HG03460 (cell line): ENCODE data around the gene GLS.

Experiments
- ATAC-seq: cut with Tn5 transposase; IDR thresholded peaks from one replicate; pipeline ENCODE4 v1.9.1; 2021; ENCODE audit not compliant: unreplicated experiment

Gene GLS

DNA sequence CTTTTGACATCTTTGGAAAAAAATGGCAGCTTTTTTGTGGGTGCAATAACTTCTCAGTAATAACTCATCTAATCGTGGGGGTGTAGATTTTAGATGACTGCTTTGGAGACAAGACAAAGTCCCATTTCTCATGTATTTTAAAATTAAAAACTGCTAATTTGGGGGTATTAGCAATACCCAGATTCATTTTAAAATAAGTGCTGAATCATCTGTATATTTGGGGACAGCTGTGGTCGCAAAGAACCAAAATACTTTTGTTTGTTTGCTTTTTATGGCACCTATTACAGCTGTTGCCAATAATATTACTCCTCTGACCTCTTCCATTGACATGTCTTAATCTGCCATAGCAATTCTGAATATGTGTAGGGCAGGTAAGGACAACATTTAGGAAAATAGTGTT lies 87.9 kb downstream of the GLS start:
- ATAC-seq = no peak

GRCh38 chr2:190970160-190970559 lies 89.5 kb downstream of the GLS start:
- ATAC-seq = no peak

GRCh38 chr2:190970873-190971506 lies 90.4 kb downstream of the GLS start:
- no peak for ATAC-seq

DNA sequence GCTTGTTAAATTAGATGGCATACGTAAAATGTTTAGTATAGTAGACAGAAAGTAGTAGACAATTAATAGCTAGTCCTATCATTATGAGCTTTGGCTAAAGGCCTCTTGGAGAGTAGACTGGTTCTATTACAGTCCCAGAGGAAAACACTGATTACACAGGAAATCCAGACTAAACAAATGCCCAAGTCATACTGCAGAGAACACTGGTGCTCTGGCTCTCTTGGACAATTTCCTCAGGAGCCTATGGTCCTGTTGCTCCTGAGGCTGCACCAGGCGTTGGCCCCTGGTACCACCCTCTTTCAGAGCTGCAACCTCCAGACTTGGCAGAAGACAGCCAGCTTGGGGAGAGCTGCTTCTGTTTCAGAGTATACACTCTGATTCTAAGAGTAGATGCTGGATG lies 91.6 kb downstream of the GLS start:
- no peak for ATAC-seq

- ATAC-seq = no peak
Measured at GRCh38 chr2:190972846-190973245, 92.2 kb downstream of the GLS start.

GRCh38 chr2:190973262-190973661 lies 92.6 kb downstream of the GLS start:
- no peak for ATAC-seq

DNA sequence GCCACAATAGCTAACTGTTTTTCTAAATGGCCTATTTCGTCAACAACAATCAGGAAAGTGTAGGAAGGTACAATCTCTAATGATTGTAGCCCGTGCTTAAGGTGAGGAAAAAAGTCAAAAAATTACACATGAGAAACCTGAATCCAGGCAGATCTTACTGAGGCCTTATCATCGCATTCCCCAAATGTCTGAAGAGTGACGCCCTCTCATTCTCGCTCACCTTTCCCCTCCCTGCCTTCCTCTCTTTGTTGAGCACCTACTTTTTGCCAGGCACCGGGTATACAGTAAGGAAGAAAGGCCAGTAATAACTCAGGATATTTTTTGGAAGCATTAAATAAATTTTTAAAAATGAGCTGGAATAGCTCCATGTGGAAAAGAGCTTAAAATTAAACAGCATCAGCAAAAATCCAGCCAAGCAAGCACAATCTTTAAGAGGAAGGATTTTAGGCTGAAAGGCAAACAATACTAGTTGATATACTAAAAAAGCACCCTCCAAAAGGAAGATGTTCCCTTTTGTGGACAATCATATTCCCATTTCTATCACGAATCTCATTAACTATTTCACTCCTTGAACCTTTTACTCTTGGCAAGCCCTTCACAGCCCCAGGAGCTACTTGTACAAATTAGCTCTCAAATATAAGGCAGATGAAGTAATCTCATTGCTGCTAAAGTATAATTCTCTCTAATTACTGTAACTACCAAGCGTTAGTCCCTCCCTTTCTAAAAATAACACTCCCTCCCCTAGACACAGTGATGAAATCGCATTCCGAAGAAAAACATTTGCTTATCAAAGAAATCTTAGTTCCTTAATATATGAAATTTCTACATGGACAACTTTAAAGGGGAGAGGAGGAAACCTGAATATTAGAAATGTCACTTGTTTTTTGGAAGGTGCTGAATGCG lies 93.4 kb downstream of the GLS start:
- ATAC-seq = no peak

DNA sequence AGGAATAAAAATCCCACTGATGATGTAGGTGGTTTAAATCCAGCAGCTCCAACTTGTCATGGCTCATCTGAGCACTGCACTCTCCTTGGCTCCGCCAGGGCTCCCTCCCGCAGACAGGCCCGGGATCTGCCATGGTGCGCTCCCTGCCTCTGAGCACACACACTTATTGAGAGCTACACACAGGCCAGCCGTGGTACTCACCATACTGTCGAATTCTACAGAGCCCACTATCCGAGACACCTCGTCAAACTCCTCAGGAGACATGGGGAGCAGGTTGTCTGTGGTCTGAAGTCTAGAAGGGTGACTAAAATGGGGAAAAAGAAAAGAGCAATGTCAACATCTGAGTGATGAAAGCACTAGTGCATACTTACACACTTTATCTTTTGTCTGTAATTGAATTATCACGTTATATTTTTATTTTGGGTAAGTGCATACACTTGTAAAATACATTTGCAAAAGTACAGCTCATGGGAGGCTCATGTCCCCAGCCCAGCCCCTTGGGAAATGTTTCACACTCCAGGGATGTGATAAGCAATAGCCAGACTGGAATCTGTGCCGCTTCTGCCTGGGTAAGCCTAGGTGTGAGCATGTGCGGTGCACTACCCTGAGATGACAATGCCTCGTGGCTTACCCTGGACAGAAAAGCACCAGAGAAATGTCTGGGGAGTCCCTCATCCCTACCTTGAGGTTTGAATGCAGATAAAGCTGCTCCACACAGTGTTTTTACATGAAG lies 94.2 kb downstream of the GLS start:
- ATAC-seq = no peak

- no peak for ATAC-seq
Measured at GRCh38 chr2:190976521-190976920, 95.9 kb downstream of the GLS start.

DNA sequence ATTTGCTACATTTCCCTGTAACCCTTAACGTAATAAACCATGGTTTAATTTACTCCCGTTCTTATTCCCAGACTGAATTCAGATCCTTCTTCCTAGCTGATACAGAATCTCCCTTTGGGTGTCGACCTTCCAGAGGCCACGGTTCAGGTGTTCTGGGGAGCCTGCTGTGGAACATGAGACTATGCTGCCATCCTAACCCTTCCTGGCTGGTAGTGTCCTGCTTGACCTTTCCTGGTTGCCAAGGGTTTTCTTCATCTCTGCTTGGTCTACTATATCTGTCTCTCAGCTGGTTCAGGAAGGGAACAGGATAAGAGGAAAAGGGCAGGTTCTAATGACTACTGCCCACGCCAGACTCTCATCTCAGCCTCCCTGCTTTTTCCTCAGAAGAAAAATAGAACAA lies 96.9 kb downstream of the GLS start:
- ATAC-seq = no peak

DNA sequence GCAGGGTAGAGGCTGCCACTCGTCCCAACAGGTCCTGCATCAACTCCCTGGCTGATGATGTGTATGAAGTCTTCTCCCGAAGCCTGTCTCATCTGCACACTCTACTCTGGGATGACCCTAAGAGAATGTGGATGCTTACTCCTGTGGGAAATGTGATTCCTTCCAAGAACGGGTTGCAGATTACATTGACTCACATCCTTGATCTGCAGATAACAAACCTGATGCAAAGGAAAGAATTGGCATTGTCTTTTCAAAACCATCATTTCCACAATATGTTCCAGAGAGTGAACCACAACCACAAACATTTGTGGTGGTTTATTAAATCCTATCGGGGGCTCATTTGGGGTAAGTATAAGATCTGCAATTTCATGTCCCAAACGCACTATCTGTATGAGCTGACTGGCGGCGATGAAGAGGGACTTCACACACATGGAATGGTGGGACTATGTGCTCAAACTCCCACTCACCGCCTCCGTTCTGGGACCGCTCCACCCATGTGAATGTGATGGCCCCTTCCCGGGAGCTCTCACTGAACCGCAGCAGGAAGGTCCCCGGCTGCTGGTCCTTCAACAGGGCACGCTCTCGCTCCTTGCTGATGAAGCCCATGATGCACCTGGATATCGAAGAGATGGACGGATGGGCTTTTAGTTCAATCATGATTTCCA lies 97.9 kb downstream of the GLS start:
- no peak for ATAC-seq

GRCh38 chr2:190979906-190980629 lies 99.4 kb downstream of the GLS start:
- ATAC-seq = no peak

- ATAC-seq = no peak
Measured at GRCh38 chr2:190980630-190981209, 100.1 kb downstream of the GLS start.

- no peak for ATAC-seq
Measured at GRCh38 chr2:190981333-190981732, 100.7 kb downstream of the GLS start.

DNA sequence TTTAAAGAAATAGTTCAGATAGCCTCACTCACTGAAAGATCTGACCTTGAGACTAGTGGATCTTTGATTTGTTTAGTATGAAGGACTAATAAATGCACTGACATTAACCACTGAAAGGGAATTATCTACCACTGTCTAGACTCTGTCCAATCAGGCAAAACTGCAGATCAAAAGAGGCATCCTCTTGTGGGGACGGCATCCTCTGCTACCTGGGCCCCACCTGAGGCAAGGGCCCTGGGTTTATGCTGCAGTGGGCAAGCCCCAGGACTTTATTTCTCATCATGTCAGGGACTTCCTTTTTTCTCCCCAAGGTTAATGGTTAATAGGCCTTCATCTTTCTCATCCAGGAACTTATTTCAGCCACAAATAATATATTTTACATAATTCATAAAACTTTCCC lies 101.1 kb downstream of the GLS start:
- no peak for ATAC-seq

DNA sequence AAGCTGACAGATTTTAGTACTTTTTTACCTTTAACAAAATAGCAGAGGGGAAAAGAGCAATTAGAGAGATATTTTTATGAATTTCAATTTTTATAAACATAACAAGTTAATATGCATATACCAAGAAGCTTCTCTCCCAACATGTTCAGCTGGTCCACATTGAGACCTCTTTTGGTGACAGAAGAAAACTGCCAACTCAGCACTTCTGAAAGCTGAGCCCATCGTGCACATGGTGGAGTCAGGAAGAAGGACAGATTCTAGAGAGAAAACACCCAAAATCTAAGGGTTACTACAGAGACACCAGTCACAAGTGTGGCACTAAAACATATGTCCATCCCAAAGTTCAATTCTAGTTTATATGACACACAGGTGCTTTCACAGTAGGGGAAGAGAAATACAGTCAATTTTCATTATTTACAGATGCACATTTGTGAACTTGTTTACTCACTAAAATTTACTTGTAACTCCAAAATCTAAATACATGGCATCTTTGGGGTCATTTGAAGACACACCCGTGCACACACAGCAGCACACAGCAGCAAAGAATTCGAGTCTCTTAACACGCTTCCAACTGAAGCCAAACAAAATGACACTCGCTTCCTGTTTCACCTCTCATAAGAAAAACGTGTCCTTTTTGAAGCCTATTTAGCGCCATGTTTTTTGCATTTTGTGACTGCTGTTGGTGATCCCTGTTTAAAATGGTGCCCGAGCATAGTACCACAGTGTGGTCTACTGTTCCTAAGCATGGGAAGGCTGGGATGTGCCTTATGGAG lies 101.8 kb downstream of the GLS start:
- no peak for ATAC-seq

DNA sequence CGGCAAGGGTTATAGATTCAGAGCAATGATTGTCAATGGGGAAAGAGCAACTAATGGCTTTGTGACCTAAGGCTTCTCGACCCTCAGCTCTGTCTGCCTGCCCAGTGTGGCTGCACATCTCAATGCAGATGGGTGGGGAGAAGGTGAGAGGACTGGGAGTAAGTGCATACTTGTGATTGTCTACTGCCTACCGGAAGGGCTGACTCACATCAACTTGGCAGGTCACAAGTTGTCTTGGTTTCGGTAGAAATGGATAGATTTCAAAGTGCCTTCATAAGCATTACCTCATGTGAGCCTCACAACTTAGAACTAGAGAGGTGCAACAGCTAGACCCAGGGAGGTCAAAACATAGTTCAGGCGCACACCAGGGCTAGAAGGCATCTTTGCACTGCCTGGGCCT lies 104.0 kb downstream of the GLS start:
- no peak for ATAC-seq

DNA sequence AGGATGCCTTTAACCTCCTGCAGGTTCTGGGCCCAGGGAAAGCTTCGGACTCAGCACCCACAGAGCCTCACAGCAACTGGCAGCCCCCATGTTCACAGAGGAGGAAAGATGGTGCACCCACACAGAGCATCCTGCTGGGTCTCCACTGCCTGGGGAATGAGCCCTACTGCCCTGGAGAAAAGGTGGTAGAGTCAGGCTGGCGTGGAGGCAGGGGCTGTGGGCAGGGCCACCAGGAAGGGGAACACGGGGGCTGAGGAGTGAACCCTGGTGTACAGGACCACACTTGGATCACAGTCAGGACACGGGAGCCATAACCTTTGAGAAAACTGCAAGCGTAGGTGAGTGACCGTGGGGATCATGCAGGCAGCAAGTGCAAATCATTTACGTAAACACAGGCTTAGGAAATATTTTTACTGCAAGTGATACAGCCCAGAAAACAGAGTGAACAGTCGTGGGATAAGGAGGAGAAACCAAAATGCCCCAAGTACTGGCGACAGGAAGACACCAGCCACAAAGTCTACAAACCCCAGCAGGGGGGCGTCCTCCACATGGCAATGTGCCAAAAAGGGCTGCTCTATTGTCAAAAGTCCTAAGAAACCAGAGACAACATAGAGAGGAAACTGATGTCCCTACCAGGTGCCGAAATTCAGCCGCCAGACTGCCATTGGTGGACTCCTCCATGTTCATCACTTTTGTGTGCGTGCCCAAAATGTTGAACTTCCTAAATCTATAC lies 105.8 kb downstream of the GLS start:
- ATAC-seq = no peak

DNA sequence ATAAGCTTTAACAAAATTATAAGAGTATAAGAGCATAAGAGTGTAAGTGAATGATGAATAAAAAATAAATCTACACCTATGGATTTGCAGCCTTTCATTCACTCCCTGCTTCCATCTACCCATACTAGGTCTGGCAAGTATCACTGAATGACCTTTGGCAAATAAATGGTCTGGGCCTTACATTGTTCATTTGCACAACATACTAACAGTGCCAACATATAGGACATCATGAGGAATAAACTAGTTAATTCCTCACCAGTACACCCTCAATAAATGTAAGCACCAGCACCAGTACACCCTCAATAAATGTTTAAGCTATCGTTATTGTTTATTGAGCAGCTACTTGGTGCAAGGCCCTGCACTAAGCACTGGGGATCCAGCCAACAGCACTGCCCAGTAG lies 106.5 kb downstream of the GLS start:
- no peak for ATAC-seq
